Activated naive CD4-positive, alpha-beta T cell treated with anti-CD3 and anti-CD28 coated beads, Interleukin-2, amount 10 ng/mL, durations not matched to agents 7 days and 5 days (primary cell): Measurements from ENCODE around the gene WDR27.
"Not testable (repeated sequence)": the region's sequence is repeated elsewhere in the genome, so short reads cannot be mapped to it uniquely, and the experiment has no call there.

Source experiments
- CTCF ChIA-PET: fragments of 350-600 bp; sonication (Branson Sonifier 250); formaldehyde crosslinking; loops from one replicate; lab custom pipeline; 2021; ENCODE audit warnings: antibody characterized with exemption; lab: Charles Lee
- DNase-seq: peaks from one replicate; pipeline ENCODE4 v3.0.0-alpha.2; 2020
- H3K27ac Mint-ChIP-seq: one replicate; pipeline ENCODE4 v1.8.0; 2021; ENCODE audit warnings: mild to moderate bottlenecking, moderate library complexity, mixed read lengths
- H3K27me3 Mint-ChIP-seq: one replicate; pipeline ENCODE4 v1.8.0; 2021; ENCODE audit warnings: mild to moderate bottlenecking, mixed read lengths
- H3K36me3 Mint-ChIP-seq: one replicate; pipeline ENCODE4 v1.8.0; 2021; ENCODE audit warnings: mixed read lengths
- H3K4me1 Mint-ChIP-seq: one replicate; pipeline ENCODE4 v1.8.0; 2021; ENCODE audit warnings: mixed read lengths
- H3K4me3 Mint-ChIP-seq: one replicate; pipeline ENCODE4 v1.8.0; 2021; ENCODE audit warnings: mild to moderate bottlenecking, moderate library complexity, mixed read lengths
- H3K9me3 Mint-ChIP-seq: one replicate; pipeline ENCODE4 v1.8.0; 2021; ENCODE audit warnings: mixed read lengths

The WDR27 gene

GRCh38 chr6:169439710-169440109, 262.1 kb downstream of the WDR27 start:
- CTCF ChIA-PET = no interaction called here
- Mint-ChIP-seq H3K4me3 (no peak overlapping the region), H3K36me3 (no peaks in the 10 kb centered on the region), H3K4me1 (no peaks in the 10 kb centered on the region), H3K27me3 (peaks cover 3% of the 10 kb centered on the region), H3K9me3 (peaks cover 6% of the 10 kb centered on the region), H3K27ac (no peak overlapping the region)
- DNase-seq = no peak

- H3K36me3 Mint-ChIP-seq, H3K4me3 Mint-ChIP-seq, DNase-seq, H3K27ac Mint-ChIP-seq, CTCF ChIA-PET, H3K27me3 Mint-ChIP-seq, H3K4me1 Mint-ChIP-seq: not testable (repeated sequence)
- H3K9me3 Mint-ChIP-seq = peaks cover 36% of the 10 kb centered on the region
Measured at GRCh38 chr6:169434554-169434953, 267.3 kb downstream of the WDR27 start.

DNA sequence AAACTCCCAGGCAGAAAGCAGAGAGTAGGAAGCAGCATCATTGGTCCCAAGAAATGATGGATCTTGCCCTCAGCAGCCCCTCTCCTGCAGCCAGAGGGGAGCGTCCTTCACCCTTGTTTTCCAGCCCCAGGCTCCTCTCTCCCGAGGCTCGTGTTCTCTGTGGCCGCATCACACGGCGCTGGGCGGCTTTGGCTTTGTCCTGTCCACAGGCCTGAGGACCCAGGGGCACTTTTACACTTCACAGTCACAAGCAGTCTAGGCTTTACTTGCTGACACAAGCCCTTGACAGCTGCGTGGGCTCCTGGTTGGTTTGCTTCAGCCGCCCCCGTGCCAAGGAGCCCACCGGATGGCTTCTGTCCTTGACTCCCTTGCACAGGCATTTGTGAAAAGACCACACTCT, 272.8 kb downstream of the WDR27 start:
- no peak for DNase-seq
- Mint-ChIP-seq H3K4me1 (no peaks in the 10 kb centered on the region), H3K9me3 (peaks cover 36% of the 10 kb centered on the region), H3K27ac (no peak overlapping the region), H3K36me3 (no peaks in the 10 kb centered on the region), H3K27me3 (no peaks in the 10 kb centered on the region), H3K4me3 (no peak overlapping the region)
- CTCF ChIA-PET = no interaction called here

GRCh38 chr6:169428532-169428931, 273.3 kb downstream of the WDR27 start:
- Mint-ChIP-seq H3K9me3 (peaks cover 37% of the 10 kb centered on the region), H3K27me3 (no peaks in the 10 kb centered on the region), H3K4me1 (no peaks in the 10 kb centered on the region), H3K27ac (no peak overlapping the region), H3K4me3 (no peak overlapping the region), H3K36me3 (no peaks in the 10 kb centered on the region)
- DNase-seq = no peak
- CTCF ChIA-PET = no interaction called here

GRCh38 chr6:169427856-169428255, 274.0 kb downstream of the WDR27 start:
- Mint-ChIP-seq H3K4me3 (no peak overlapping the region), H3K4me1 (no peaks in the 10 kb centered on the region), H3K9me3 (peaks cover 33% of the 10 kb centered on the region), H3K27ac (no peak overlapping the region), H3K36me3 (no peaks in the 10 kb centered on the region), H3K27me3 (no peaks in the 10 kb centered on the region)
- CTCF ChIA-PET = no interaction called here
- DNase-seq = no peak

GRCh38 chr6:169426611-169427010, 275.2 kb downstream of the WDR27 start:
- H3K9me3 Mint-ChIP-seq = peaks cover 24% of the 10 kb centered on the region

DNA sequence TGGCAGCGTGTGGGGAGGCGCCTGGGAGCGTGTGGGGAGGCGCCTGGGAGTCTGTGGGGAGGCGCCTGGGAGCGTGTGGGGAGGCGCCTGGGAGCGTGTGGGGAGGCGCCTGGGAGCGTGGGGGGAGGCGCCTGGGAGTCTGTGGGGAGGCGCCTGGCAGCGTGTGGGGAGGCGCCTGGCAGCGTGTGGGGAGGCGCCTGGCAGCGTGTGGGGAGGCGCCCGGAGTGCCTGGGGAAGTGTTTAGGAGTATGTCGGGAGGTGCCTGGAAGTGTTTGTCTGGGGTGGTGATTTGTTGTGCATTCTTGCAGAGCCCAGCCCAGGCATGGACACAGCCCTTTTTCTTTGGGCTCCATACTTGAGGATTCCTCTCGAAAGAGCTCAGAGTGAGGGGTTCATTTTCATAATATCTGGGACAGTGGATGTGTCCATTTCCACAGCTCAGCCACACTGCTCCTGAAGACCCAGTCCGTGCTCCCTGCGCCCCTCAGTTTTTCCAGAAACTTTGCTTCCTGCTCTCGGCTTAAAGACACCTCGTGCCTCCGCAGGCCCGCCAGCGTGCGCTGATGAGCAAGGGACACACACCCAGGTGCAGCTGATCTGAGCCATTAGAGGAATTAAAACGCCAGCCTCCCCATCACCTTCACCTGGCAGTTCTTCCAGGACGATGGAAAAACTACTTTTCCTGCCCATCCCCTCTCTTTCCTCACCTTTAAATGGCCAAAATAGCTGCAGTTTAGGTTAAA, 276.0 kb downstream of the WDR27 start:
- Mint-ChIP-seq H3K4me1 (no peaks in the 10 kb centered on the region), H3K27me3 (no peaks in the 10 kb centered on the region), H3K36me3 (no peaks in the 10 kb centered on the region), H3K27ac (no peak overlapping the region), H3K4me3 (no peak overlapping the region), H3K9me3 (peaks cover 18% of the 10 kb centered on the region)
- CTCF ChIA-PET = no interaction called here
- DNase-seq = no peak

More at GRCh38 chr6:169426611-169427010, 275.2 kb downstream of the WDR27 start:
- no peaks in the 10 kb centered on the region for H3K36me3 Mint-ChIP-seq
- no peak for DNase-seq
- no peak overlapping the region for H3K4me3 Mint-ChIP-seq
- H3K27ac Mint-ChIP-seq = peak overlapping the region; percentile 19
- CTCF ChIA-PET = no interaction called here
- no peaks in the 10 kb centered on the region for H3K4me1 Mint-ChIP-seq
- H3K27me3 Mint-ChIP-seq = no peaks in the 10 kb centered on the region

- H3K9me3 Mint-ChIP-seq = peaks cover 10% of the 10 kb centered on the region
- CTCF ChIA-PET = no interaction called here
- H3K27ac Mint-ChIP-seq = no peak overlapping the region
- no peak overlapping the region for H3K4me3 Mint-ChIP-seq
- H3K4me1 Mint-ChIP-seq = no peaks in the 10 kb centered on the region
- no peak for DNase-seq
- no peaks in the 10 kb centered on the region for H3K36me3 Mint-ChIP-seq
- H3K27me3 Mint-ChIP-seq = no peaks in the 10 kb centered on the region
Measured at GRCh38 chr6:169424821-169425240, 277.0 kb downstream of the WDR27 start.

DNA sequence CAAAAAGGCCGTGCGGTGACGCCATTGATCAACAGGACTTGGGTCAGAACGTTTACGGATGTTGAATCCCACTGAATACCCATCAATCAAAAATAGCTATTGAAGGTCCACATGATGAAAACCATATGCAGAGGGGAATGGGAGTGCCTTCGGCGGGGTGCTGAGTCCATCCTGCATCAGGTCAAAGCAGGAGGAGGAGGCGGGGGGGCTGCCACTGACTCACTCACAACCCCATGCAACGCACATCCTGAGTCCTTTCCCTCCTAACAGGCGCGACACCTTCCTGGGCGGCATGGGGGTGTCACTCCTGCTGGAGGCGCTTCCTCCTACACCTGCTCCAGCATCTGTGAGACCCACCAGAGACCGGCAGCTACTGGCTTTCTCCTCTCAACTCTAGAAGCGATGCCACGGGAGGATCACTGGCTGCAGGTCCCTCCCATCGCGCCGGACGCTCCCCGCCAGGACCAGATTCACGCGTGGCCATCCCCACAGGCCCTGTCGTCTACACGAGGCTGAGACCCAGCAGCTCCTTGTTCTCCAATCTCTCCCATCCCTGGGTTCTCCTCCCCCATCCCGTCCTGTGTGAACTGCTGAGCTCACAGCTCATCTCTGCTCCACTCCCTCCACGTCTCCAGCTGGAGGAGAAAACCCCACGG, 277.6 kb downstream of the WDR27 start:
- Mint-ChIP-seq H3K36me3 (no peaks in the 10 kb centered on the region), H3K4me3 (no peak overlapping the region), H3K4me1 (no peaks in the 10 kb centered on the region), H3K27ac (no peak overlapping the region), H3K27me3 (no peaks in the 10 kb centered on the region), H3K9me3 (peaks cover 7% of the 10 kb centered on the region)
- CTCF ChIA-PET = no interaction called here
- no peak for DNase-seq

DNA sequence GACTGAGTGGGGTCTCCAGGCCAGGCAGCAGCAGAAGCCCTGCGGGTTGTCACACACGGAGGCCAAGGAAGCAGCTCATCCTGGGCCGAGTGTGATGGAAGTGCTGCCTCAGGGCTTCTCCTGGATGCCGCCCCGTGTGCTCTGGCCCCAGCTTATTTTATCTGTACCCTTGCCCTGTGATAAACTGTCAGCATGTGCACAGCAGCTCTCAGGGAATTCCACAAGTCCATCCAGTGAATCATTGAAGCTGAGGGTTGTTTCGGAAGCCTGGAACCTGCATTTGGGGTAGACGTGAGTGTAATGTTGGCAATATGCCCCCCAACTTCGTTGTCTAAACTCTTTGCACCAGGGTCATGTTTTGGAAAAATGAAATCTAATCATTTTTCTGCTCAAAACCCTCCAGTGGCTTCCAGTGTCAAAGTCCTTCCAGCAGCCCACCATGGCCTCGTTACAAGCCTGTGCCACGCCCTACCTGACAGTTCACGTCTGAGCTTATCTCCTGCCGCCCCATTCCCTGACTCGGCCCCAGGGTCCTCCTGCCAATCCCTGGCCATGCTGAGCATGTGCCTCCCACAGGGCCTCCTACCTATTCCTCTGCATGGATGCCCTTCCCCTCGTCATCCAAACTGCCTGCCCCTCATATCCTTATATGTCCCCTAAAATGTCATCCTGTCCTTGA, 280.1 kb downstream of the WDR27 start:
- no peak overlapping the region for H3K27ac Mint-ChIP-seq

GRCh38 chr6:169420912-169421543, 280.8 kb downstream of the WDR27 start:
- CTCF ChIA-PET = no interaction called here
- Mint-ChIP-seq H3K27ac (no peak overlapping the region), H3K4me3 (no peak overlapping the region), H3K4me1 (no peaks in the 10 kb centered on the region), H3K27me3 (no peaks in the 10 kb centered on the region), H3K36me3 (no peaks in the 10 kb centered on the region), H3K9me3 (peaks cover 5% of the 10 kb centered on the region)
- no peak for DNase-seq

More for the DNA sequence above, 280.1 kb downstream of the WDR27 start:
- CTCF ChIA-PET = no interaction called here
- no peaks in the 10 kb centered on the region for H3K4me1 Mint-ChIP-seq
- H3K4me3 Mint-ChIP-seq = no peak overlapping the region
- peaks cover 7% of the 10 kb centered on the region for H3K9me3 Mint-ChIP-seq
- DNase-seq = no peak
- no peaks in the 10 kb centered on the region for H3K36me3 Mint-ChIP-seq
- no peaks in the 10 kb centered on the region for H3K27me3 Mint-ChIP-seq

DNA sequence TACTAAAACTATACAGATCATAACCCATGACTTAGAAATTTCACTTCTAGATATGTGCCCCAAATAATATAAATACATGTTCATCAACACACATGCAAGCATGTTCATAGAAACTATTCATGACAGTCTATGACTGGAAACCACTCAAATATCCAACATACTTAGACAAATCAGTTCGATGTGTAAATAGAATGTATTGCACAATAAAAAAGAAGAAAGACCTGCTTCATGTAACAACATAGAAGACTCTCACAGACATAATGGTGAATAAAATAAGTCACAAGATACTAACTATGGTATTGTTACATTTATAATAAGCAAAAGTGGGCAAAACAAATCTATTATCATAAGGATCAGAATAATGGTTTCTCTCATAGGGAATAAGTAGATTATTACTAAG, 284.7 kb downstream of the WDR27 start:
- no peaks in the 10 kb centered on the region for H3K36me3 Mint-ChIP-seq
- H3K9me3 Mint-ChIP-seq = peaks cover 7% of the 10 kb centered on the region
- DNase-seq = no peak
- CTCF ChIA-PET = no interaction called here
- H3K4me1 Mint-ChIP-seq = no peaks in the 10 kb centered on the region
- H3K27me3 Mint-ChIP-seq = no peaks in the 10 kb centered on the region
- H3K27ac Mint-ChIP-seq = no peak overlapping the region
- no peak overlapping the region for H3K4me3 Mint-ChIP-seq

GRCh38 chr6:169416249-169416648, 285.6 kb downstream of the WDR27 start:
- Mint-ChIP-seq H3K27me3 (no peaks in the 10 kb centered on the region), H3K9me3 (peaks cover 7% of the 10 kb centered on the region), H3K27ac (no peak overlapping the region), H3K36me3 (no peaks in the 10 kb centered on the region), H3K4me1 (no peaks in the 10 kb centered on the region), H3K4me3 (no peak overlapping the region)
- CTCF ChIA-PET = no interaction called here
- no peak for DNase-seq

DNA sequence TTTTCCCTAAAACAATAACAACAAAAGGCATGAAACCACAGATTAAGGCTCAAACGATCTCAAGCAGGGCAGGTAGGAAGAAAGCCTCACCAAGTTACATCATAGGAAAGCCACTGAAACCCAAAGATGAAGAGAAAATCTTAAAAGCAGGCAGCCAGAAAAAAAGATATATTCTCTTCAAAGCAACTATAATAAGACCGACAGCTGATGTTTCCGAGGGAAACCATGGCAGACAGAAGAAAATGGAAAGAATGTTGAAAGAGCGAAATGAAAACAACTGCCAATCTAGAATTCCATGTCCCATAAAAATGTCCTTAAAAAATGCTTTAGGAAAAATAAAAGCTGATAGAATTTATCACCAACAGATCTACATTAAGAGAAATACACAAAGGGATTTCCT, 286.6 kb downstream of the WDR27 start:
- no peaks in the 10 kb centered on the region for H3K36me3 Mint-ChIP-seq
- no peaks in the 10 kb centered on the region for H3K4me1 Mint-ChIP-seq
- CTCF ChIA-PET = no interaction called here
- DNase-seq = no peak
- no peaks in the 10 kb centered on the region for H3K27me3 Mint-ChIP-seq
- no peak overlapping the region for H3K27ac Mint-ChIP-seq
- no peak overlapping the region for H3K4me3 Mint-ChIP-seq
- H3K9me3 Mint-ChIP-seq = peaks cover 7% of the 10 kb centered on the region
